HEK293 (cell line): Measurements from ENCODE around the gene TRIM26.

Experiments used
- CTCF ChIA-PET: fragments of 350-600 bp; formaldehyde crosslinking; extraction: SDS; loops from one replicate; lab custom pipeline; 2021; ENCODE audit warnings: antibody characterized with exemption; lab: Yijun Ruan, JAX
- POLR2A ChIA-PET: fragments of 300-600 bp; formaldehyde crosslinking; extraction: SDS; loops from one replicate; lab custom pipeline; 2020; ENCODE audit warnings: antibody characterized with exemption, inconsistent platforms; lab: Yijun Ruan, JAX
- H3K27ac ChIP-seq: fragments of 200-500 bp; sonication (Bioruptor generic); 2 replicates; pipeline ENCODE4 v1.5.1; 2014; ENCODE audit warnings: low read depth, low read length, control low read depth, inconsistent platforms; ENCODE audit errors: extremely low read depth
- H3K36me3 ChIP-seq, 2 experiments: fragments of 200-500 bp in 1 of 2; sonication (Bioruptor generic) in 1 of 2; 1 replicate in 1 of 2; 2 replicates in 1 of 2; pipeline ENCODE4 v1.5.1; 2014 to 2017; ENCODE audit warnings: inconsistent platforms in 2 of 2, low read length in 2 of 2; ENCODE audit not compliant: control insufficient read depth in 2 of 2, insufficient read depth in 1 of 2
- H3K4me1 ChIP-seq: fragments of 200-500 bp; sonication (Bioruptor generic); 2 replicates; pipeline ENCODE4 v1.5.1; 2014; ENCODE audit warnings: mild to moderate bottlenecking, low read length, inconsistent platforms; ENCODE audit not compliant: control insufficient read depth, insufficient read depth
- H3K4me3 ChIP-seq: 2 replicates; pipeline ENCODE4 v1.5.1; 2011; ENCODE audit warnings: low read depth, mild to moderate bottlenecking, control low read depth, low read length, moderate library complexity
- H3K9me3 ChIP-seq: fragments of 200-500 bp; sonication (Bioruptor generic); 2 replicates; pipeline ENCODE4 v1.5.1; 2014; ENCODE audit warnings: low read depth, low read length, inconsistent platforms; ENCODE audit not compliant: control insufficient read depth, insufficient read depth
- BCL11A ChIP-seq: fragments of 450-650 bp; formaldehyde crosslinking; IDR thresholded peaks from 2 replicates; pipeline ENCODE4 v1.5.1; 2016; ENCODE audit warnings: low read depth, missing biosample characterization, missing genetic modification characterization
- BCL6B ChIP-seq: fragments of 450-650 bp; formaldehyde crosslinking; IDR thresholded peaks from 2 replicates; pipeline ENCODE4 v1.5.1; 2017; ENCODE audit warnings: missing biosample characterization, missing genetic modification characterization
- FEZF1 ChIP-seq: fragments of 450-650 bp; formaldehyde crosslinking; IDR thresholded peaks from 2 replicates; pipeline ENCODE4 v1.5.1; 2016; ENCODE audit warnings: missing biosample characterization, missing genetic modification characterization
- OSR2 ChIP-seq: fragments of 450-650 bp; formaldehyde crosslinking; IDR thresholded peaks from 2 replicates; pipeline ENCODE4 v1.5.1; 2016; ENCODE audit warnings: missing biosample characterization, missing genetic modification characterization
- PRDM6 ChIP-seq: fragments of 450-650 bp; formaldehyde crosslinking; IDR thresholded peaks from 2 replicates; pipeline ENCODE4 v1.5.1; 2017; ENCODE audit warnings: missing biosample characterization, missing genetic modification characterization
- TCF7L2 ChIP-seq: IDR thresholded peaks from 2 replicates; pipeline ENCODE4 v1.6.1; 2011; ENCODE audit warnings: low read depth, mild to moderate bottlenecking, inconsistent platforms, low read length, moderate library complexity, borderline replicate concordance
- WT1 ChIP-seq: fragments of 450-650 bp; formaldehyde crosslinking; IDR thresholded peaks from 2 replicates; pipeline ENCODE4 v1.5.1; 2016; ENCODE audit warnings: missing biosample characterization, missing genetic modification characterization
- ZBTB11 ChIP-seq: fragments of 450-650 bp; formaldehyde crosslinking; conservative IDR thresholded peaks from 2 replicates; pipeline ENCODE4 v1.5.1; 2016; ENCODE audit warnings: low read depth, missing biosample characterization, missing genetic modification characterization
- ZBTB26 ChIP-seq: fragments of 450-650 bp; formaldehyde crosslinking; optimal IDR thresholded peaks from 2 replicates; pipeline ENCODE3; 2016; ENCODE audit warnings: missing biosample characterization, mild to moderate bottlenecking, missing genetic modification characterization
- ZBTB44 ChIP-seq: fragments of 450-650 bp; IDR thresholded peaks from 2 replicates; pipeline ENCODE4 v1.5.1; 2018; ENCODE audit warnings: missing biosample characterization, mild to moderate bottlenecking, missing genetic modification characterization
- ZNF157 ChIP-seq: fragments of 450-650 bp; formaldehyde crosslinking; IDR thresholded peaks from 2 replicates; pipeline ENCODE4 v1.5.1; 2016; ENCODE audit warnings: missing biosample characterization, missing genetic modification characterization
- ZNF184 ChIP-seq: fragments of 450-650 bp; IDR thresholded peaks from 2 replicates; pipeline ENCODE4 v1.5.1; 2018; ENCODE audit warnings: missing biosample characterization, mild to moderate bottlenecking, missing genetic modification characterization
- ZNF266 ChIP-seq: fragments of 450-650 bp; formaldehyde crosslinking; IDR thresholded peaks from 2 replicates; pipeline ENCODE4 v1.5.1; 2016; ENCODE audit warnings: missing biosample characterization, missing genetic modification characterization, low read depth
- ZNF280C ChIP-seq: fragments of 450-650 bp; formaldehyde crosslinking; IDR thresholded peaks from 2 replicates; pipeline ENCODE4 v1.5.1; 2016; ENCODE audit warnings: missing biosample characterization, missing genetic modification characterization
- ZNF335 ChIP-seq: fragments of 450-650 bp; formaldehyde crosslinking; conservative IDR thresholded peaks from 2 replicates; pipeline ENCODE4 v1.5.1; 2016; ENCODE audit warnings: missing biosample characterization, missing genetic modification characterization
- ZNF350 ChIP-seq: fragments of 450-650 bp; formaldehyde crosslinking; IDR thresholded peaks from 2 replicates; pipeline ENCODE4 v1.5.0; 2017; ENCODE audit warnings: missing biosample characterization, mild to moderate bottlenecking, missing genetic modification characterization
- ZNF433 ChIP-seq: fragments of 450-650 bp; formaldehyde crosslinking; IDR thresholded peaks from 2 replicates; pipeline ENCODE4 v1.5.1; 2016; ENCODE audit warnings: missing biosample characterization, missing genetic modification characterization, low read depth
- ZNF514 ChIP-seq: fragments of 450-650 bp; formaldehyde crosslinking; IDR thresholded peaks from 2 replicates; pipeline ENCODE4 v1.5.1; 2016; ENCODE audit warnings: missing biosample characterization, missing genetic modification characterization
- ZNF548 ChIP-seq: fragments of 450-650 bp; formaldehyde crosslinking; IDR thresholded peaks from 2 replicates; pipeline ENCODE4 v1.5.1; 2016; ENCODE audit warnings: missing biosample characterization, missing genetic modification characterization
- ZNF610 ChIP-seq: fragments of 450-650 bp; formaldehyde crosslinking; IDR thresholded peaks from 2 replicates; pipeline ENCODE4 v1.5.1; 2016; ENCODE audit warnings: missing biosample characterization, missing genetic modification characterization, borderline replicate concordance
- ZNF639 ChIP-seq: fragments of 450-650 bp; formaldehyde crosslinking; IDR thresholded peaks from 2 replicates; pipeline ENCODE4 v1.5.1; 2016; ENCODE audit warnings: missing biosample characterization, missing genetic modification characterization
- ZNF658 ChIP-seq: fragments of 450-650 bp; formaldehyde crosslinking; IDR thresholded peaks from 2 replicates; pipeline ENCODE4; 2016; ENCODE audit warnings: missing biosample characterization, missing genetic modification characterization
- ZNF707 ChIP-seq: fragments of 450-650 bp; formaldehyde crosslinking; IDR thresholded peaks from 2 replicates; pipeline ENCODE4 v1.5.1; 2016; ENCODE audit warnings: missing biosample characterization, missing genetic modification characterization
- ZNF747 ChIP-seq: fragments of 450-650 bp; formaldehyde crosslinking; IDR thresholded peaks from 2 replicates; pipeline ENCODE4 v1.5.1; 2016; ENCODE audit warnings: missing biosample characterization, missing genetic modification characterization
- ZNF843 ChIP-seq: fragments of 450-650 bp; formaldehyde crosslinking; IDR thresholded peaks from 2 replicates; pipeline ENCODE4 v1.5.1; 2016; ENCODE audit warnings: missing biosample characterization, missing genetic modification characterization
- ZXDB ChIP-seq: fragments of 450-650 bp; formaldehyde crosslinking; IDR thresholded peaks from 2 replicates; pipeline ENCODE4 v1.5.1; 2016; ENCODE audit warnings: missing biosample characterization, missing genetic modification characterization

TRIM26 gene

GRCh38 chr6:30231067-30231466 is 17.9 kb upstream of the TRIM26 start:
- peaks cover 7% of the 10 kb centered on the region for H3K4me1 ChIP-seq
- H3K4me3 ChIP-seq: no peak overlapping the region
- ChIA-PET CTCF (interaction anchor here (2.1 kb wide), 1 partner anchor 11 kb away, joined by 16 read pairs; no protein-coding TSS in a partner anchor), POLR2A (interaction anchor here (1.3 kb wide), 1 partner anchor 18 kb away, joined by 9 read pairs; the partner anchor contains the start of gene TRIM26)
- no peaks in the 10 kb centered on the region for H3K36me3 ChIP-seq
- H3K27ac ChIP-seq: no peak overlapping the region
- no peaks in the 10 kb centered on the region for H3K9me3 ChIP-seq
- TF ChIP-seq ZNF747 (tag by site-specific recombination) (no peak), ZNF280C (tag by site-specific recombination) (no peak), ZNF266 (tag by site-specific recombination) (no peak), FEZF1 (tag by site-specific recombination) (peak; percentile 91), ZNF610 (tag by site-specific recombination) (no peak), ZBTB44 (peak; percentile 95), ZNF843 (tag by site-specific recombination) (peak; percentile 55), ZNF514 (no peak), ZNF707 (tag by site-specific recombination) (no peak), ZNF639 (tag by site-specific recombination) (no peak), ZNF548 (tag by site-specific recombination) (no peak), BCL11A (tag by site-specific recombination) (peak; percentile 87; the same call in 1 of the 2 replicates), ZBTB26 (tag by site-specific recombination) (no peak), ZNF433 (tag by site-specific recombination) (no peak), ZNF157 (no peak), ZNF335 (tag by site-specific recombination) (0 out of 2 replicates have a peak, but pooled peaks have one; percentile 22), ZBTB11 (no peak), OSR2 (tag by site-specific recombination) (peak; percentile 90), ZNF350 (tag by site-specific recombination) (0 out of 2 replicates have a peak, but pooled peaks have one; percentile 65), PRDM6 (peak; percentile 95), ZXDB (tag by site-specific recombination) (no peak), TCF7L2 (peak; percentile 76), ZNF184 (0 out of 2 replicates have a peak, but pooled peaks have one; percentile 53), BCL6B (peak; percentile 70; the same call in 1 of the 2 replicates), WT1 (tag by site-specific recombination) (peak; percentile 97), ZNF658 (tag by site-specific recombination) (no peak)
